ENCODE measurements around the gene HINT3.
"Not testable (repeated sequence)": the region's sequence is repeated elsewhere in the genome, so short reads cannot be mapped to it uniquely, and the experiment has no call there.

Gene HINT3

GRCh38 chr6:125956506-125957390 lies at the start of gene HINT3:
Gene HINT3 (plus strand): TSS chr6:125956770. CDS start chr6:125956978, 208 bp downstream.
- DNase-seq: peak; percentile 95 to 98

GRCh38 chr6:125910527-125910926 lies 46.0 kb upstream of the HINT3 start:
- DNase-seq: peak in 1 of 2 experiments; percentile 14

- not testable (repeated sequence) for DNase-seq
Observed at GRCh38 chr6:125911051-125911451, 45.5 kb upstream of the HINT3 start.

- DNase-seq: not testable (repeated sequence)
Observed at GRCh38 chr6:125912430-125912829, 44.1 kb upstream of the HINT3 start.

- DNase-seq: no peak
Observed at GRCh38 chr6:125913145-125913544, 43.4 kb upstream of the HINT3 start.

GRCh38 chr6:125913864-125914351 lies 42.7 kb upstream of the HINT3 start:
- no peak for DNase-seq

GRCh38 chr6:125918230-125918629 lies 38.3 kb upstream of the HINT3 start:
- DNase-seq: no peak

- DNase-seq: peak; percentile 27 to 30
Observed at GRCh38 chr6:125918681-125919566, 37.6 kb upstream of the HINT3 start.

- DNase-seq: no peak
Observed at GRCh38 chr6:125919618-125920017, 37.0 kb upstream of the HINT3 start.

GRCh38 chr6:125922322-125922860 lies 34.2 kb upstream of the HINT3 start:
- no peak for DNase-seq

GRCh38 chr6:125923366-125923877 lies 33.1 kb upstream of the HINT3 start:
- no peak for DNase-seq

GRCh38 chr6:125924169-125924568 lies 32.4 kb upstream of the HINT3 start:
- DNase-seq: no peak

GRCh38 chr6:125924697-125925358 lies 31.7 kb upstream of the HINT3 start:
- no peak for DNase-seq

GRCh38 chr6:125926711-125927110 lies 29.9 kb upstream of the HINT3 start:
- no peak for DNase-seq

- no peak for DNase-seq
Observed at GRCh38 chr6:125927761-125928160, 28.8 kb upstream of the HINT3 start.

GRCh38 chr6:125930765-125931418 lies 25.7 kb upstream of the HINT3 start:
- DNase-seq: no peak

- DNase-seq: no peak
Observed at GRCh38 chr6:125931733-125932450, 24.7 kb upstream of the HINT3 start.

- DNase-seq: no peak
Observed at GRCh38 chr6:125932451-125932795, 24.1 kb upstream of the HINT3 start.

GRCh38 chr6:125935520-125935919 lies 21.1 kb upstream of the HINT3 start:
- DNase-seq: not testable (repeated sequence)

- DNase-seq: no peak
Observed at GRCh38 chr6:125939026-125939425, 17.5 kb upstream of the HINT3 start.

- DNase-seq: no peak
Observed at GRCh38 chr6:125939791-125940190, 16.8 kb upstream of the HINT3 start.

All from NCI-H526 (cell line).